Loucy (cell line): ENCODE data around the gene IFT43.

Experiments used
- EZH2phosphoT487 ChIP-seq: fragments of 200-600 bp; IDR thresholded peaks from 2 replicates; pipeline ENCODE4 v1.6.1; 2018; ENCODE audit warnings: antibody characterized with exemption, mild to moderate bottlenecking, moderate library complexity, borderline replicate concordance
- TF ChIP-seq, protein P1 (sequence below): fragments of 200-600 bp; sonication (generic); conservative IDR thresholded peaks from 2 replicates; pipeline ENCODE4 v1.5.1; 2014; ENCODE audit warnings: mild to moderate bottlenecking, antibody characterized with exemption, low read length

DNA sequence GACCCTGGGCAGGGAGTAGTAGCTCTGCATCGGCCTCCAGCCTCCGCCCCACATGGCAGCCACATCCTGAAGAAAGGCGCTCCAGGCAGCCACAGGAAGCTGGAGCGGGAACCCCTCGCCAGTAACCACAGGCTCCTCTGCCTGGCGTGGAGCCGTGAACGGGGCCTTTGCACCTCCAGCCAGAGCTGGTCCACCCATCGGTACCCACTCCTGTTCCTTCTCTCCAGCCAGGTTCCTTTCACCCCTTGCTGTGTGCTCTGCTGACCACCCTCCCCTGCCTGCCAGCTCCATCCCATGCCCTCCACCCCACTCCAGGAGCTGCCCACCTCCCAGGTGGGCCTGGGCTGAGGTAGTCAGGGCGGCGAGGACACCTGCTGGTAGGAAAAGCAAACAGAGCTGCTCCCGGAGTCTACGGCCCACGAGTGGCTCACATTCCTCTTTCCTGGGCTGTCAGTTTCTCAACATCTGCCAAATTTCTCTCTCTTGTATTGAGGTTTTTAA is 6.4 kb upstream of the IFT43 start:
- TF ChIP-seq, protein P1, sequence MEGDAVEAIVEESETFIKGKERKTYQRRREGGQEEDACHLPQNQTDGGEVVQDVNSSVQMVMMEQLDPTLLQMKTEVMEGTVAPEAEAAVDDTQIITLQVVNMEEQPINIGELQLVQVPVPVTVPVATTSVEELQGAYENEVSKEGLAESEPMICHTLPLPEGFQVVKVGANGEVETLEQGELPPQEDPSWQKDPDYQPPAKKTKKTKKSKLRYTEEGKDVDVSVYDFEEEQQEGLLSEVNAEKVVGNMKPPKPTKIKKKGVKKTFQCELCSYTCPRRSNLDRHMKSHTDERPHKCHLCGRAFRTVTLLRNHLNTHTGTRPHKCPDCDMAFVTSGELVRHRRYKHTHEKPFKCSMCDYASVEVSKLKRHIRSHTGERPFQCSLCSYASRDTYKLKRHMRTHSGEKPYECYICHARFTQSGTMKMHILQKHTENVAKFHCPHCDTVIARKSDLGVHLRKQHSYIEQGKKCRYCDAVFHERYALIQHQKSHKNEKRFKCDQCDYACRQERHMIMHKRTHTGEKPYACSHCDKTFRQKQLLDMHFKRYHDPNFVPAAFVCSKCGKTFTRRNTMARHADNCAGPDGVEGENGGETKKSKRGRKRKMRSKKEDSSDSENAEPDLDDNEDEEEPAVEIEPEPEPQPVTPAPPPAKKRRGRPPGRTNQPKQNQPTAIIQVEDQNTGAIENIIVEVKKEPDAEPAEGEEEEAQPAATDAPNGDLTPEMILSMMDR: peak; percentile 75
- no peak for TF ChIP-seq EZH2phosphoT487
